NCI-H1048 (cell line): ENCODE data around the gene PRLH.

ENCODE experiments used
- DNase-seq: peaks from one replicate; lab custom pipeline; 2025; lab: John Stamatoyannopoulos, UW

PRLH gene

GRCh38 chr2:237539681-237540080, 26.7 kb upstream of the PRLH start:
- DNase-seq = no peak

GRCh38 chr2:237540223-237540775, 26.1 kb upstream of the PRLH start:
- no peak for DNase-seq

- no peak for DNase-seq
Measured at GRCh38 chr2:237540823-237541222, 25.6 kb upstream of the PRLH start.

- no peak for DNase-seq
Measured at GRCh38 chr2:237541243-237541642, 25.1 kb upstream of the PRLH start.

- DNase-seq = no peak
Measured at GRCh38 chr2:237542001-237542704, 24.2 kb upstream of the PRLH start.

GRCh38 chr2:237546040-237546875, 20.1 kb upstream of the PRLH start:
- no peak for DNase-seq

DNA sequence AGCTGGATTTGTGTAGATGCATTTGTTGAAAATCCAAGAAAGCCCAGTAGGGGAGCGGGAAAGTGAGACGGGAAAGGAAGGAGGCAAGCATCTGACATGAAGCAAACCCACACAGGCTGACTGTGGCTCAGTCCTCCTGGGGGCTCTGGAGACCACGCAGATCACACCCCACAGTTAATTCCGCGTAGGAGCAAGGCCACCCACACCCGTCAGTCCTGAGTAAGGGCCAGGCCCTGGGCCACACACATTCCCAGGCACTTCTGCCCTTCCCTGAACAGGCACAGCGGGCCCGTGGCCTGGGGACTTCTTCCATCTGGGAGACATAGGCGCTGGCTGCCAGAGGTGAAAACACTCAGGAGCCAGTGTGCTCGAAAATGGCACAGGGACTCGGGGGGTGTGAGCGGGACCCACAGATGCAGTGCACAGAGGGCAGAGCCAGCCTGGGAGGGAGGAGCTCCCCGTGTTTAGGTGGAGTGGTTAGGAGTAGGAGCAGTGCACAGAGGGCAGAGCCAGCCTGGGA, 19.4 kb upstream of the PRLH start:
- no peak for DNase-seq

DNA sequence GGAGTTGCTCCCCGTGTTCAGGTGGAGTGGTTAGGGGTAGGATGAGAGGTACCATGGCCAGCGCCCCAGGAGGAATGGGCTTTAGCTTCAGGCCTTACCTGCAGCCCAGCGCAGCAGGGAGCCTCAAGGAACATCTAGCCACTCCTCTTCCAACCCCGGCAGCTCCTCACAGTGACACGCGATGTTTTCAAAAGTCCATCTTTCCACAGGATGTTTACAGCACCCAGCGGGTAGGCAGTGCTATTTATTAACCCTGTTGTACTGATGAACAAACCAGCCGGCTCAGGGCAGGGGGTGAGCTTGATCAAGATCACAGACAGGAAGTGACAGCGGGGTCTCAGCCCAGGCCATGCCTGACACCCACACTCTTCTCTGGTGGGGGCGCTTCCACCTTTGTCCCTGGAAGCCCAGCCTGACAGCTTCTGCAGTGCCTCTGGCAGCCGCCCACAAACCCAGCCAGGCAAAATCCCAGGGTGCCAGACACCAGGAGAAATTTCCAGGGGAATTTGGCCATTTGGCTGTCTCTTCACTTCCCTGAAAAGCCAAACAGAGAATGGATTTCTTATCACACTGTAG, 18.4 kb upstream of the PRLH start:
- no peak for DNase-seq

DNA sequence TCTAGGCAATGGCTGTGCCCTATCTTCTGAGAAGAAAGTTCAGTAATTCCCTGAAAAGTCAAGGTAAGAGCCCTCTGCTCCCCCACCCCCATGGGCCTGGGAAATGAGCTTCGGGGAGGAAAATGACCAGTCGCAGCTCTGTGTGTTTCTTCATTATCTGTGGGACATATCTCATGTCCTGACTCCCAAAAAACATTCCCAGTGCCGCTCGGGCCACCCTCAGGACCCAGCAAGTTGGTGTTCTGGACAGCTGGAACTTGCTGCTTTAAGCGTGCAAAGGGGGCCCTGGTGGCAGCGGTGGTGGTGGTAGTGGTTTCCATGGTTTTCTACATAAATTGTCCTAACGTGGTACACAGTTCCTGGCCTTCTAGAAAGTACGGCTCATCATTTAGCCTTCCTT, 17.2 kb upstream of the PRLH start:
- DNase-seq = no peak

DNA sequence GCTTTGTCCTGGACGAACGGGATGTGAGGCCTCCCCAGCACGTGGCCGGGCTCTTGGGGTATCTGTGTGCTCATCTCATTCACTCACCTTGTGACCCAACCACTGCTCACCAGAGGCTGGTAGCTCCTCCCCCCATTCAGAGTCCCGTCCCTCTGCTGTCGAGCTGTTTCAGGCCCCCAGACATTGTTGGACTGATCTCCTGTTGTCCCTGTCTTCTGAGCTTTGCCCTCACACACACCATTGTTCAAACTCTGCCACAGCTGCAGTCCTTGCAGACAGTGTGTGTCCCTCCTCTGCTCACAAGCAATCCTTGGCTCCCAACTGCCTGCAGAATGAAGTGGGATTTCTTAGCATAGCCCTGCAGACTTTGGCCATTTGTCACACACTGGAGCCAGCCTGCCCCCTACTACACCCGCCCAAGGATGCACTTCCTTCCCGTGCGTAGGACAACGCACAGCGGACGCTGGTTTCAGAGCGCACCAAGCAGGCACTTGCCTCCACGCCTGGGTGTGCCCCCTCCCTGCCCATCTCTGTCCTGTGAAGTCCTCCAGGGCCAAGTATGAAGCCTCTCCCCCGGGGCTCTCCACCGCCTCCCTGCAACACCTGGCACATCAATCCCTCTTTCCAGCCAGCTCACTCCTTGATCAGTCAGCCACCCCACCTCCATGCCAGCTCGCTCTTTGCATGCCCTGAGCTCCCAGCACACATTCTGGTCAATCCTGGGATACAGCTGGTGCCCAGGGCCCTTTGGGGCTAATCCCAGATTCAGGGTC, 16.5 kb upstream of the PRLH start:
- no peak for DNase-seq

GRCh38 chr2:237551071-237551574, 15.3 kb upstream of the PRLH start:
- no peak for DNase-seq

DNA sequence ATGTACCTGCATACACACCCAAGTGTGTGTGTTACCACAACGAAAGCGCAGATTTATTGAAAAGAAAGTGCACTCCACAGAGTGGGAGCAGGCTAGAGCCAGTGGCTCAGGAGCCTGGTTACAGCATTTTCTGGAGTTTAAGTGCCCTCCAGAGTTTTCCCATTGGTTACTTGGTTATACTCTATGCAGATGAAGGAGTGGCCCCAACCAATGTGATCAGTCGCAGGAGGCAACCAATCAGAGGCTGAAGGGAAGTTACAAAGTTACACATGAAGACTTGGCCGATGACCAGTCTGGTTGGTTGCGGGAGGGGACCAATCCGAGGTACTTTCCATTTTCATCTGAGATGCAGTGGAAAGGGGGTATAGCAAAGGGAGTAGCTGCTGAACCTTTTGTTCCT, 13.5 kb upstream of the PRLH start:
- no peak for DNase-seq

- no peak for DNase-seq
Measured at GRCh38 chr2:237553948-237554347, 12.4 kb upstream of the PRLH start.

- no peak for DNase-seq
Measured at GRCh38 chr2:237555560-237555959, 10.8 kb upstream of the PRLH start.

GRCh38 chr2:237556773-237557632, 9.4 kb upstream of the PRLH start:
- no peak for DNase-seq

DNA sequence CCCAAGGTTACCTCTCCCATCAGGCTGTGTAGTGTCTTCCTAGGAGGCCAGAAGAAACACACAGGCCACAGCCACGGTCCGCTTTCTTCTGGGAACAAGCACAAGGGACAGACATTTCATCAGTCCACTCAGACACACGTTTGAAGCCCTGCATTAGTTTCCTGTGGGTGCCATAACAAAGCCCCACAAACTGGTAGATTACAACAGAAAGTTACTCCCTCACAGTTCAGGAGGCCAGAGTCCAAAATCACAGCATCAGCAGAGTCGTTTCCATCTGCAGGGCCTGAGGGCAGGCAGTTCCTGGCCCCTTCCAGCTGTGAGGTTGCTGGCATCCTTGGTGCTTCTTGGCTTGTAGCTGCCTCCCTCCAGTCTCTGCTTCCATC, 8.8 kb upstream of the PRLH start:
- no peak for DNase-seq

- DNase-seq = no peak
Measured at GRCh38 chr2:237558961-237559641, 7.3 kb upstream of the PRLH start.

- no peak for DNase-seq
Measured at GRCh38 chr2:237561221-237561620, 5.2 kb upstream of the PRLH start.

DNA sequence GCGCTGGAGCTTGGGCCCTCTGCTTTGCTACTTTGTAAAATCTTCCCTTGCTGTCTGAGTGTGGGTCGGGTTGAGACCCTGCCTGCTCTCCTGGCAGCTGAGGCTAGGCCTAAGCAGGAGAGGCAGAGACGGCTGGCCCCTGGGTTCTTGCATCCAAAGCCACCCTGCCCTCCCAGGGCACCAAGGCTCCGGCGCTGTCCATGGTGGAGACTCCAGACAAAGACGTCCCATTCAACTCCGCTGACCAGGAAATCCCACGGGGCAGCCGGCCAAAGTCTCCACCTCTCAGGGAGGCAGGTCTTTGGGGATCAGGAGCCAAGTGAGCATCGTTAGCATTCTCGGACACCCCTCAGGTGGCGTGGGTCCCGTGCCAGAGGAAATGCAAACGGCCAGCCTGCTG, 2.6 kb upstream of the PRLH start:
- no peak for DNase-seq

DNA sequence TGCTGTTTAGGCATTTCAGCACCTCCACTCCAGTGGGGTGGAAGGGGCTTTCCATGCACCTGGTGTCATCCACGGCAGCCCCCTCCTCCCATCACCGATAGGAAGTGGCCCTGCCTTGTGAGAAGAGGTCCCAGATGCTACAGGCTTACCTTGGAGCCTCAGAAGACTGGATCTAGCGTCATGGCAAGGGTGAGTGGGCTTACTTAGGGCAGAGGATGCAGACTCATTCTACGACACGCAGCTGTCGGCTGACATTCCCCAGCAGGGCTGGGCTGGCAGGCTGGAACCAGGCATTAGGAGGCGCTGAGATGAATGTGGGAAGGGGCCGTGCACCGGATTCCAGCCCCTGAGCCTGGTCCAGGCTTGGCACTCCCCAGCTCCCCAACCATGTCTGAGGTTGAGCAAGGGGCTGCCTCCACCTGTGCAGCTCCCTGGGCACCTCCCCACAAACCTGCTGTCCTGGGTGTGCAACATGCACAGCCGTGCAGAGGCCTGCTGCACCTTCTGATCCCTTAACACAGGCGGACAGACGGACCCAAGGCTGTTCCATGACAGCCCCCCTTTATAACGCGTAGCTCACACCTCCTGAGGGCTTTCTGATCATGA, 1.7 kb upstream of the PRLH start:
- DNase-seq = no peak
